Karpas-422 (cell line): ENCODE measurements around the gene TUBGCP6. TPM values are rescaled to one million over a fixed set of nuclear protein-coding genes. Genes with fewer than 3 reads are reported as not detected.

ENCODE experiments used
- DNase-seq: peaks from one replicate; pipeline ENCODE4 v3.0.0-alpha.2; 2015
- H2AFZ ChIP-seq: fragments of 200-600 bp; sonication (generic); 2 replicates; pipeline ENCODE4 v1.6.1; 2014; ENCODE audit warnings: antibody characterized with exemption, low read length, mixed read lengths
- H3K27ac ChIP-seq: fragments of 200-600 bp; sonication (generic); 2 replicates; pipeline ENCODE4 v1.5.1; 2014; ENCODE audit warnings: mild to moderate bottlenecking, low read length, moderate library complexity
- H3K27me3 ChIP-seq: fragments of 200-600 bp; sonication (generic); 2 replicates; pipeline ENCODE4 v1.6.1; 2014; ENCODE audit warnings: low read length, mixed read lengths
- H3K36me3 ChIP-seq: fragments of 200-600 bp; sonication (generic); 2 replicates; pipeline ENCODE4 v1.6.1; 2014; ENCODE audit warnings: low read length, mixed read lengths; ENCODE audit not compliant: insufficient read depth
- H3K4me1 ChIP-seq: fragments of 200-600 bp; sonication (generic); 2 replicates; pipeline ENCODE4 v1.6.1; 2014; ENCODE audit warnings: mild to moderate bottlenecking, low read length, mixed read lengths
- H3K4me2 ChIP-seq: fragments of 200-600 bp; sonication (generic); 2 replicates; pipeline ENCODE4 v1.6.1; 2014; ENCODE audit warnings: low read length, low read depth, mild to moderate bottlenecking; ENCODE audit not compliant: poor library complexity, severe bottlenecking
- H3K4me3 ChIP-seq: fragments of 200-600 bp; sonication (generic); 2 replicates; pipeline ENCODE4 v1.5.1; 2014; ENCODE audit warnings: mild to moderate bottlenecking, antibody characterized with exemption, low read length, mixed read lengths
- H3K79me2 ChIP-seq: fragments of 200-600 bp; sonication (generic); 2 replicates; pipeline ENCODE4 v1.6.1; 2014; ENCODE audit warnings: mild to moderate bottlenecking, low read length, mixed read lengths
- H3K9ac ChIP-seq: fragments of 200-600 bp; sonication (generic); 2 replicates; pipeline ENCODE4 v1.6.0; 2014; ENCODE audit warnings: low read length
- H3K9me2 ChIP-seq: fragments of 200-600 bp; sonication (generic), shearing (Covaris generic); replicated peaks from 2 replicates; pipeline ENCODE4 v1.6.0; 2014; ENCODE audit warnings: mild to moderate bottlenecking, low read length, moderate library complexity; ENCODE audit not compliant: insufficient read depth
- H3K9me3 ChIP-seq: fragments of 300-700, 200-600 bp; sonication (generic); 2 replicates; pipeline ENCODE4 v1.6.1; 2014; ENCODE audit warnings: low read length, mixed read lengths
- H4K20me1 ChIP-seq: fragments of 200-600 bp; sonication (generic); 2 replicates; pipeline ENCODE4 v1.6.1; 2014; ENCODE audit warnings: mild to moderate bottlenecking, antibody characterized with exemption, low read length, low read depth; ENCODE audit not compliant: insufficient read depth
- total RNA-seq: library from RNA; depleted of rRNA; stranded (reverse); fragments of >200 nt; shearing (Covaris generic); gene quantifications from 2 replicates; pipeline ENCODE4 v1.2.3, GENCODE V29; 2014; ENCODE audit warnings: low replicate concordance

Gene TUBGCP6
- total RNA-seq, 1 experiment from 2014 or later = 16.9 TPM

DNA sequence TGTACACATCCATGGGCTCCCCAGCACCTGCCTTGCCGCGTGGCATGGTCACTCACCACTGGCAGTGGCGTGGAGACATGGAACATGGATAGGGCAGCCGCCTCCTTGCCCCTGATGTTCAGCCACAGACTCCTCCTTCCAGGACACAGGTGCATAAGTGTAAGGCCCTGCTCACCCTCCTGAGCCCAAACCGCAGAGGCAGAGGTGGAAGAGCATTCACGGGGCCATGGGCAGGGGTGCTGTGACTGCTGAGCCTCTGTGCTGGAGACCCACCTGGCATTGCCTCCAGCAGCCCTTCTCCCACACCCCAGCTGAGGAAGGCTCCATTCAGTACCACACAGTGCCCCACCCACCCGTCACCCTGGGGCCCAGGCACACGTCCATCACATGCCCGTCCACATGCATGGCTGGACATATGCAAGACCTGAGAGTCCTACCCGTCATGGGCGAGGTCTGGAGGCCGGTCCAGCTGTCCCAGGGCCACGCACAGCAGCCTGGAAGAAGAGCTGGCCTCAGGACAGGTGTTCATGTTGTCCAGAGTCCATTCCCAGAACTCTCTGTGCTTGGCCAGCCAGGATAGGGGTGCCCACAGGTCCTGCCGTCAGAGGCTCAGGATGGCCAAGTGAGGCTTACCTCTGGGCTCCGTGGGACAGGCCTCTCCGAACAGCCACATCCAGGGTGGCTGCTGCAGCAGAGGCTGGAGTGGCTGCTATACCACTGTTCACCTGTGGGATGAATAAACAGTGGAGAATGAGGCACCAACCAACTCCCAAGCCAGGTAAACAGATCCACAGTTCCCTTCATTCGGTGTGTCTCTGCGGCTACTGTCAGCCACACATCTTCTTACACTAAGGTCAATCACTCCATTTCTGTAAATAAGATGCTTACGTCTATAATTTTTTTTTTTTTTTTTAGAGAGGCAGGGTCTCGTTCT is 1.7 kb upstream of the TUBGCP6 start:
- H2AFZ ChIP-seq = no peak overlapping the region
- H3K9ac ChIP-seq = peak overlapping the region; percentile 72
- peaks cover 36% of the 10 kb centered on the region; the same call in 1 of the 2 replicates for H4K20me1 ChIP-seq
- no peaks in the 10 kb centered on the region for H3K9me3 ChIP-seq
- peak overlapping the region; percentile 71 for H3K4me3 ChIP-seq
- peaks cover 76% of the 10 kb centered on the region for H3K4me1 ChIP-seq
- no peak for DNase-seq
- peak overlapping the region; percentile 92 for H3K4me2 ChIP-seq
- peaks cover 10% of the 10 kb centered on the region; the same call in 1 of the 2 replicates for H3K36me3 ChIP-seq
- H3K79me2 ChIP-seq = peaks cover 61% of the 10 kb centered on the region
- no peaks in the 10 kb centered on the region for H3K27me3 ChIP-seq
- H3K9me2 ChIP-seq = no peaks in the 10 kb centered on the region
- no peak overlapping the region for H3K27ac ChIP-seq

DNA sequence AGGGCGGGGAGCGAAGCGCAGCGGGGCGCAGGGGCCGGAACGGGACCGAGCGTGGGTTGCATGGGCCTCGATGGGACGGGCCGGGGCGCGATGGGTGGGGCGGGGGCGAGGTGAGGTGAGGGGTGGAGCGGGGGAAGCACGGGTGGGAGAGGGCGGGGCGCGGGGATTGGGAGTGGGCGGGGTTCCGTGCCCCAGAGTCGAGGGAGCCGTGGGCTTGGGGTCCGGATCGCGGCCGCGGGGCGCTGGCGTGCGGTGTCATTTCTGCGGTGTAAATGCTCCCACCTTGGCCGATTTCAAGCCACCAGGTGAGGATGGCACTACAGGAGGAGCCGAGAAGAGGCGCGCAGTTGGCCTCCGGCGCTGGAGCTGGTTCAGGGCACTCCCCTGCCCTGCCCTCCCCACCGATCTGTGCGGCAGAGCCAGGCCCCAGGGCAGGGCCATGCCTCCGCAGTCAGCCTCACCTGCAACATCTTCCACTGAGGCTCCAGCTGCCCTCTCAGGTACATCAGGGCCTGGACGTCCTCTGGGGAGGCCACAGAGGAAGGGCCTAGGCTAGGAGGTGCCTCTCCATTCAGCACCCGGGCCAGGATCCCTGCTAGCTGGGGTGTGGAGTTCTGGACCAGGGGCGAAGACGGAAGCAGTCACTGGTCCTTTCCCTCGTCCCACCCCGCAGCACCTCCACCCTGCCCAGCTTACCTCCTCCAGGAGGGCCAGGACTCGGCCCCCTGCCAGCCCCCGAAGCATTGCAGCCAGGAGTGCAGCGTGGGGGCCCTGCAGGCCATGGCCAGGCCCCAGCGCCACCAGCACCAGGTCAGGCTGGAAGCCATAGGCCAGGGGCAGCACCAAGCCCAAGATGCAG is 620 bp upstream of the TUBGCP6 start:
- Histone ChIP-seq H3K9me3 (no peaks in the 10 kb centered on the region), H4K20me1 (peaks cover 36% of the 10 kb centered on the region; the same call in 1 of the 2 replicates), H3K4me1 (peaks cover 76% of the 10 kb centered on the region), H3K27ac (peak overlapping the region; percentile 70), H2AFZ (no peak overlapping the region), H3K36me3 (peaks cover 11% of the 10 kb centered on the region; the same call in 1 of the 2 replicates), H3K9ac (peak overlapping the region; percentile 72), H3K79me2 (peaks cover 67% of the 10 kb centered on the region), H3K4me3 (peak overlapping the region; percentile 71), H3K27me3 (no peaks in the 10 kb centered on the region), H3K4me2 (peak overlapping the region; percentile 92), H3K9me2 (no peaks in the 10 kb centered on the region)
- DNase-seq = no peak

DNA sequence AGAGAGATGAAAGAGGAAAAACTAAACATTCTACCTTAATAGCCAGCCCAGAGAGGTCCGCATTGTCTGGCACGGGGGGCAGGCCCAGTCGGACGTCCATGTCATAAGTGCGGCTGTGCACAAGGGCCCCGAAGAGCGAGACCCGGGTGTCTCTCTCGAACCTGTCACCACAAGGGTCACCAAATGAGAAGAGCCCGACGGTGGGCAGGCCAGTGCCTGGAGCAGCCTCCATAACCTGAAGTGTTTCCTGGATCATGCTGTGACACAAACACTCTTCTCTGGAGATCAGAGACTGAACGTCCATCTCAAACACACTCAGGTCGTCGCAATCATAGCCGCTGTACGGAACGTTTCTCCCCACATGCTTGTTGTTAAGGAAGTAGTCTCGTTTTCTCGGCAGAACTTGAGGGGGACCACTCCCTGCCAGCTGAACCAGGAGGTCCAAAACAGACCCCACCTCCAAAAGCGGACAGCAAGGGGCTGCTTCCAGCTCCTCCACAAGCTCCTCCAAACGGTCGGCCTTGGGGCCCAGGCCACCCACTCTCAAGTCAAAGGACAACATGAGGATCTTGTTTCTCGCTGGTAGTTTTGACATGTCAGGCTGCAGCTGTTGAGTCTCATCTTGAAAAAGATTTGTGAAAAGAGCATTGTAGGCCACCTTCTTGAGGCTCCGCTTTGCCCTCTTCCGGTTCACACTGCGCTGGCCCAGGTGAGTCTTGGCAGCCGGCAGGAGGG is 971 bp downstream of the TUBGCP6 start:
- Histone ChIP-seq H3K9ac (peak overlapping the region; percentile 72), H3K79me2 (peaks cover 69% of the 10 kb centered on the region), H3K27ac (peak overlapping the region; percentile 70), H2AFZ (no peak overlapping the region), H3K4me1 (peaks cover 63% of the 10 kb centered on the region), H3K9me2 (no peaks in the 10 kb centered on the region), H3K4me3 (peak overlapping the region; percentile 71), H3K9me3 (no peaks in the 10 kb centered on the region), H3K4me2 (peak overlapping the region; percentile 92), H3K36me3 (peaks cover 16% of the 10 kb centered on the region; the same call in 1 of the 2 replicates), H3K27me3 (no peaks in the 10 kb centered on the region), H4K20me1 (peaks cover 30% of the 10 kb centered on the region; the same call in 1 of the 2 replicates)
- no peak for DNase-seq

DNA sequence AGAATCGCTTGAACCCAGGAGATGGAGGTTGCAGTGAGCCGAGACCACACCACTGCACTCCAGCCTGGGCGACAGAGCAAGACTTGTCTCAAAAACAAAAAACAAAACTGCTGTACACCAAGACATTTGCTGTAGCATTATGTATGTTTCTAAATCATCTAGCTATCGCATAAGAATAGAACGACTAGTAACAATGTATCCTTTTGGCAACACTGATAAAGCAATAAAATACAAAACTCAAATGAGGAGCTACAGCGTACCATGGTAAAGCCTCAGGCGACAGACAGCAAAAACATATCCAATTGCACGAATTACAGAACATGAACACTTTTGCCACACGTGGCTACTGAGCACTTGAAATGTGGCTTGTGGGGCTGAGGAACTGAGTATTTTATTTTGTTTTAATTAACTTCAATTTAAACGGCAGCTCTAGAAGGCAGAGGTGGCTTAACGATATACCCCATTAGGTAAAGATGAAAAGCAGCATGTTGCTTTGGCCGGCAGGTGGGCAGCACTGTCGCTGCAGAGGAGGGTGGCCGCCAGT is 2.3 kb downstream of the TUBGCP6 start:
- Histone ChIP-seq H3K9me3 (no peaks in the 10 kb centered on the region), H3K4me3 (peak overlapping the region; percentile 71), H3K9me2 (no peaks in the 10 kb centered on the region), H3K27me3 (no peaks in the 10 kb centered on the region), H3K79me2 (peaks cover 75% of the 10 kb centered on the region), H4K20me1 (peaks cover 23% of the 10 kb centered on the region; the same call in 1 of the 2 replicates), H3K4me2 (peak overlapping the region; percentile 62), H3K4me1 (peaks cover 49% of the 10 kb centered on the region), H3K9ac (peak overlapping the region; percentile 43), H3K27ac (no peak overlapping the region), H3K36me3 (peaks cover 14% of the 10 kb centered on the region; the same call in 1 of the 2 replicates), H2AFZ (no peak overlapping the region)
- DNase-seq = no peak

DNA sequence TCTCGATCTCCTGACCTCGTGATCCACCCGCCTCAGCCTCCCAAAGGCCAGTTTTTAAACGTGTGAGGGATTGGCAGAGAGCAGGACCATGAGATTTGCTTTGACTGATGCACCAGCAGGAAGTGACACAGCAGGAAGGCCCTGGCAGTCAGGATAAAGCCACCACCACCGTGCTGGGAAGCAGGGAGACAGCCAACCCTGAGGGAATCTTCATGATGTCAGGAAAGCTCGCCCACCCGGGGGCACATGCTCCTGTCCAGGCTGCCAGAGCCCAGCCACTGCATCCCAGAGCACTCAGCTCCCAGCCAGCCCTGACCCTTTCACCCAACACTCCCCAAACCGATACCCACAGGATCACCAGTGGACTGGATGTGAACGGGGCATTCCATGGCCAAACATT is 6.1 kb downstream of the TUBGCP6 start:
- no peak overlapping the region for H3K4me3 ChIP-seq
- H3K4me2 ChIP-seq = no peak overlapping the region
- H3K36me3 ChIP-seq = peaks cover 10% of the 10 kb centered on the region; the same call in 1 of the 2 replicates
- no peaks in the 10 kb centered on the region for H3K27me3 ChIP-seq
- H3K9ac ChIP-seq = no peak overlapping the region
- peaks cover 20% of the 10 kb centered on the region for H4K20me1 ChIP-seq
- no peaks in the 10 kb centered on the region for H3K9me2 ChIP-seq
- no peaks in the 10 kb centered on the region for H3K9me3 ChIP-seq
- peaks cover 80% of the 10 kb centered on the region for H3K79me2 ChIP-seq
- peaks cover 24% of the 10 kb centered on the region for H3K4me1 ChIP-seq
- no peak overlapping the region for H3K27ac ChIP-seq
- no peak for DNase-seq
- no peak overlapping the region for H2AFZ ChIP-seq

DNA sequence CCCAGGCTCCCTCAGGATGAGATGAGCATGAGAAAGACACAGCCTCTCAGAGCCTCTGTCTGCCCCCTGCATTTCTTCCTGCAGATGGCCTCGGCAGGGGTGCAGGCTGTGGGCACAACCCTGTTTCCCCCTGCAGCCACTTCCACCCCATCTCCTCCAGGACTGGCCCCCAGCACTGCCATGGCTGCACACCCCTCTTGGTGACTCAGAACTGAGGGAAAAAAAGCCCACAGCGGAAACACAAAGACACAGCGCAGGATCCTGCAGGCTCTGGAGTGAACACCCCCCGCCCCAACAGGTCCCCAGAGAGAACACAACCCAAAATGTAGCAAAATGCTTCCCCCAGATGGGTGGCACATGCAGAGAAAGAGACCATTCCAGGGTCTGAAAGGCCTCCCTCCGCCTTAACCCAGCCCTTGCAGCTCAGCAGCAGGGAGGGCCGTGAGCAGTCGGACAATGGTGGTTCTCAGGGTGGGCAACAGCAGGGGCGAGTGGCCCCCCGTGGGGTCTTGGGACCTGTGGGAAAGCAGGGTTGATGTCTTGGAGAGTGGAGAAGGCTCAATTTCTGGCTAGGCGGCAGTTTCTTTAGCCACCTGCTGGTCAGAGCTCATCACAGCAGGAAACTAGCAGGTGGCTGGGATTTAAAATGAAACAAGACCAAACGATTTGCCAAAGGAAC is 8.0 kb downstream of the TUBGCP6 start:
- Histone ChIP-seq H3K27me3 (no peaks in the 10 kb centered on the region), H3K4me2 (no peak overlapping the region), H3K36me3 (peaks cover 10% of the 10 kb centered on the region; the same call in 1 of the 2 replicates), H4K20me1 (peaks cover 18% of the 10 kb centered on the region), H3K9ac (no peak overlapping the region), H3K4me1 (peaks cover 7% of the 10 kb centered on the region), H3K9me3 (no peaks in the 10 kb centered on the region), H3K9me2 (no peaks in the 10 kb centered on the region), H3K27ac (no peak overlapping the region), H3K4me3 (no peak overlapping the region), H3K79me2 (peaks cover 63% of the 10 kb centered on the region), H2AFZ (no peak overlapping the region)
- peak; percentile 61 for DNase-seq

DNA sequence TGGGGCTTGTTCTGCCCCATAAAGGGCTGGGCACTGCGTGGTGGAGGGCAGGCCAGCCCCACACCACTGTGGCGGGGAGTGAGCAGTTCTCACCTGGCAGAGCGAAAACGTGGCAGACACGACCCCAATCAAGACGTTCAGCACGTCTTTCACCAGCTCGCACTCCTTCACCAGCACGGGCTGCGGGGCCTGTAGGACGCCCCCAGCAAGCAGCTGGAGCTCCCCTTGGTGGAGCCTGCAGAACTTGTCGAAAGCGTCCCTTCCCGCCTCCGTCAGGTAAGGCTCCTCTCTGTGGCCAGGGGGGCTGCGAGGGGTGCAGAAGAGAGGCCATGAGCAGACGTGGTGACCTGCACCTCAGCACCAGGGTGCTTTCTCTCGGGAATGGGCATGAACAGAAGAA is 11.6 kb downstream of the TUBGCP6 start:
- H3K27ac ChIP-seq = no peak overlapping the region
- H3K79me2 ChIP-seq = peaks cover 33% of the 10 kb centered on the region
- H3K4me2 ChIP-seq = no peak overlapping the region
- peaks cover 5% of the 10 kb centered on the region; the same call in 1 of the 2 replicates for H3K36me3 ChIP-seq
- no peak for DNase-seq
- H3K4me3 ChIP-seq = no peak overlapping the region
- H3K9me3 ChIP-seq = no peaks in the 10 kb centered on the region
- H2AFZ ChIP-seq = no peak overlapping the region
- no peaks in the 10 kb centered on the region for H3K27me3 ChIP-seq
- no peak overlapping the region for H3K9ac ChIP-seq
- peaks cover 18% of the 10 kb centered on the region for H4K20me1 ChIP-seq
- H3K9me2 ChIP-seq = no peaks in the 10 kb centered on the region
- no peaks in the 10 kb centered on the region for H3K4me1 ChIP-seq
